Loucy (cell line): ENCODE measurements around the gene LDLRAD4.

Experiments used
- CTCF ChIP-seq: fragments of 200-600 bp; sonication (generic); conservative IDR thresholded peaks from 2 replicates; pipeline ENCODE4 v1.5.1; 2014; ENCODE audit warnings: mild to moderate bottlenecking, antibody characterized with exemption, low read length
- EZH2phosphoT487 ChIP-seq: fragments of 200-600 bp; IDR thresholded peaks from 2 replicates; pipeline ENCODE4 v1.6.1; 2018; ENCODE audit warnings: antibody characterized with exemption, mild to moderate bottlenecking, moderate library complexity, borderline replicate concordance

GRCh38 chr18:13611601-13612195 is 393.1 kb downstream of the LDLRAD4 start:
- TF ChIP-seq CTCF = no peak
- TF ChIP-seq EZH2phosphoT487 = no peak
